ENCODE measurements around the gene ALCAM.

GRCh38 chr3:105387122-105387751 is 20.5 kb downstream of the ALCAM start:
- TF ChIP-seq CTCF (IDR thresholded peaks at IDR 0.05) (no peak), POLR2A (IDR thresholded peaks at IDR 0.05) (no peak)

All from uterus (tissue), 2 donors.